ENCODE data around the gene B3GALT6. TPM values are rescaled to one million over a fixed set of nuclear protein-coding genes. Genes with fewer than 3 reads are reported as not detected.

Gene B3GALT6
- total RNA-seq, 1 donor from 2014 or later: 30.2 TPM

GRCh38 chr1:1280782-1281481 is 48.9 kb downstream of the B3GALT6 start:
- Mint-ChIP-seq H3K27ac (no peak overlapping the region), H3K36me3 (no peaks in the 10 kb centered on the region), H3K4me1 (ENCODE audit: unreplicated experiment) (no peaks in the 10 kb centered on the region), H3K27me3 (no peaks in the 10 kb centered on the region), H3K4me3 (no peak overlapping the region), H3K9me3 (no peaks in the 10 kb centered on the region)
- DNase-seq (ENCODE audit: extremely low spot score, unreplicated experiment): no peak
- TF ChIP-seq CTCF (conservative IDR thresholded peaks at IDR 0.05): no peak

DNA sequence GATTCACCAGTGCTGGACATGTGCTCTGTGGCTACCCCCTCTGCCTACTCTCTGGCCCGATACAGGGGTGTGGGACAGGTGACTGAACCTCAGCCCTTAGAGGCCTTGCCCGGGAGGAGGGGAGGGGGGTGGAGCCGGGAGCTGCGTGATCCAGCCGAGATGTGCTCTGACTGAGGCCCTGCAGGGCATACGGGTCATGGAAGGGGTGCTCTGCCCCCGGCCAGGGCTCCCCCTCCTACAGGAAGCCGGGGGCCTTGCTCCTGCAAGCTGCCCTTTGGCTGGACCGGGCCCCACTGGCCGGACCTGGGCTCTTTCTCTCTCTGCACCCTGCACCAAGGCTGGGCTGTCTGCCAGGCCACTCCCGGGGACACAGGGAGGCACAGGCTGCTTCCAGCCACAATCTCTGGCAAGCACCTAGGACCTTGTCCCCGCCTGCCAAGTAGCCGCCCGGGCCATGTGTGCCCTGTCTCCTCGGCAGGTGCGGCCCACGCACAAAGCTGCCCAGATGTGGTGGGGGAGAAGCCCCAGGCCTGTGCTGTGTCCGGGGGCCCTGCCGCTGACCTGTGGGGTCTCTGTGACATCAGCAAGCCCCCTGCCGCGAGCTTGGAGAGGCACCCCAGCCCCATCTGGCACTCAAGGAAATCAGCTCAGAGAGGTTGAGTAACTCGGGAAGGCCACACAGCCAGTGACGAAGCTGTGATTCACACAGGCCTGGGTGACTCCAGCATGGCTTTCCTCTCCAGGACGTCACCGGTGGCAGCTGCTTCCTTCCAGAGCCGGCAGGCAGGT is 49.7 kb downstream of the B3GALT6 start:
- H3K27ac Mint-ChIP-seq: no peak overlapping the region
- no peaks in the 10 kb centered on the region for H3K9me3 Mint-ChIP-seq
- no peaks in the 10 kb centered on the region for H3K4me1 Mint-ChIP-seq (ENCODE audit: unreplicated experiment)
- DNase-seq (ENCODE audit: extremely low spot score, unreplicated experiment): no peak
- no peaks in the 10 kb centered on the region for H3K36me3 Mint-ChIP-seq
- no peaks in the 10 kb centered on the region for H3K27me3 Mint-ChIP-seq
- no peak overlapping the region for H3K4me3 Mint-ChIP-seq
- TF ChIP-seq CTCF (conservative IDR thresholded peaks at IDR 0.05): no peak

DNA sequence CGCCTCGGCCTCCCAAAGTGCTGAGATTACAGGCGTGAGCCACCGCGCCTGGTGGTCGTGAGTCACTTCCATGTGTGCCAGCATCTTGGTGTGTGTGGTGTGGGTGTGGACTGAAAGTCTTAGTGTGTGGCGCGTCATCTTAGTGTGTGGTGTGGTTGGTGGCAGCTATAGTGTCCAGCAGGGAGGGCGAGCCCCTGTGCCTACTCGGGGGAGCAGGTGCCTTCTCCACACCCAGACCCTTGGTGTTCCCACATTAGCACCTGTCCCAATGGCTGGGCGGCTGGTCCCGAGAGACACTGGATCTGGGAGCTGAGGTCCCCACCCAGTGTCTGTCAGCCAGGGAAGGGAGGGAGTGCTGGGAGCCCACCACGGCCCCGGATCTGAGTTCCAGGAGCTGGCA is 51.0 kb downstream of the B3GALT6 start:
- H3K36me3 Mint-ChIP-seq: no peaks in the 10 kb centered on the region
- DNase-seq (ENCODE audit: extremely low spot score, unreplicated experiment): peak; percentile 64
- no peaks in the 10 kb centered on the region for H3K27me3 Mint-ChIP-seq
- H3K27ac Mint-ChIP-seq: no peak overlapping the region
- no peaks in the 10 kb centered on the region for H3K4me1 Mint-ChIP-seq (ENCODE audit: unreplicated experiment)
- no peak for TF ChIP-seq CTCF (conservative IDR thresholded peaks at IDR 0.05)
- no peak overlapping the region for H3K4me3 Mint-ChIP-seq
- no peaks in the 10 kb centered on the region for H3K9me3 Mint-ChIP-seq

DNA sequence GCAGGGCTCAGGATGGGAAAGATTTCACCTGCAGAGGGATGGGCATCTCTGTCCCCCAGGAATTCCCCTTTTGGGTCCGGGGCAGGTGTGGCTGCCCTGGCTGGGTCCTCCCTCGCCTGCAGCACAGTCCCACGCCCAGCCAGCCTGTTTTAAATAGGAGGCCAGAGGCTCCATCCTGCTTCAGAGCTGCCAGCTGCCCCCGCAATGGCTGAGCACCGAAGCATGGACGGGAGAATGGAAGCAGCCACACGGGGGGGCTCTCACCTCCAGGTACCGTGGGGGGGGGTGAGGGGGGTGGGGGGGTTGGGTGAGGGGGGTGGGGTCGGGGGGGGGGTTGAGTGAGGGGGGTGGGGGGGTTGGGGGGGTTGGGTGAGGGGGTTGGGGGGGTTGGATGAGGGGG is 51.8 kb downstream of the B3GALT6 start:
- TF ChIP-seq CTCF (conservative IDR thresholded peaks at IDR 0.05): no peak
- no peaks in the 10 kb centered on the region for H3K27me3 Mint-ChIP-seq
- no peaks in the 10 kb centered on the region for H3K36me3 Mint-ChIP-seq
- no peak overlapping the region for H3K27ac Mint-ChIP-seq
- H3K4me3 Mint-ChIP-seq: no peak overlapping the region
- H3K4me1 Mint-ChIP-seq (ENCODE audit: unreplicated experiment): no peaks in the 10 kb centered on the region
- peak; percentile 68 for DNase-seq (ENCODE audit: extremely low spot score, unreplicated experiment)
- no peaks in the 10 kb centered on the region for H3K9me3 Mint-ChIP-seq

Other genes starting within 250 kb of the B3GALT6 start
- 37.6 and 54.1 TPM in 2 replicates for gene HES4, start 232.1 kb upstream of the B3GALT6 start, total RNA-seq (ENCODE audit: low replicate concordance)
- gene ISG15, start 218.7 kb upstream of the B3GALT6 start, total RNA-seq (ENCODE audit: low replicate concordance): 20.8 and 34.6 TPM in 2 replicates
- gene AGRN, start 212.1 kb upstream of the B3GALT6 start, total RNA-seq (ENCODE audit: low replicate concordance): 166 and 285 TPM in 2 replicates
- gene RNF223, start 157.9 kb upstream of the B3GALT6 start, total RNA-seq (ENCODE audit: low replicate concordance): 1.2 and 2.5 TPM in 2 replicates
- gene C1orf159, start 116.1 kb upstream of the B3GALT6 start, total RNA-seq (ENCODE audit: low replicate concordance): 20.0 and 21.2 TPM in 2 replicates
- 0.88 and 1.4 TPM in 2 replicates for gene TTLL10, start 58.4 kb upstream of the B3GALT6 start, total RNA-seq (ENCODE audit: low replicate concordance)
- gene TNFRSF18, start 25.6 kb upstream of the B3GALT6 start, total RNA-seq (ENCODE audit: low replicate concordance): 0.38 TPM in 1 of 2 replicates, not detected in the other
- 0.31 TPM in 1 of 2 replicates, not detected in the other for gene TNFRSF4, start 18.1 kb upstream of the B3GALT6 start, total RNA-seq (ENCODE audit: low replicate concordance)
- gene SDF4, start 236 bp upstream of the B3GALT6 start, total RNA-seq (ENCODE audit: low replicate concordance): 116 and 136 TPM in 2 replicates
- gene C1QTNF12, start 14.5 kb downstream of the B3GALT6 start, total RNA-seq (ENCODE audit: low replicate concordance): 2.5 TPM in 2 replicates
- 56.5 and 73.8 TPM in 2 replicates for gene UBE2J2, start 41.6 kb downstream of the B3GALT6 start, total RNA-seq (ENCODE audit: low replicate concordance)
- 2.7 and 13.5 TPM in 2 replicates for gene SCNN1D, start 48.2 kb downstream of the B3GALT6 start, total RNA-seq (ENCODE audit: low replicate concordance)
- 93.9 and 103 TPM in 2 replicates for gene ACAP3, start 75.7 kb downstream of the B3GALT6 start, total RNA-seq (ENCODE audit: low replicate concordance)
- 20.4 and 25.5 TPM in 2 replicates for gene PUSL1, start 76.4 kb downstream of the B3GALT6 start, total RNA-seq (ENCODE audit: low replicate concordance)
- gene INTS11, start 92.4 kb downstream of the B3GALT6 start, total RNA-seq (ENCODE audit: low replicate concordance): 127 and 138 TPM in 2 replicates
- 24.2 and 28.5 TPM in 2 replicates for gene CPTP, start 92.6 kb downstream of the B3GALT6 start, total RNA-seq (ENCODE audit: low replicate concordance)
- gene TAS1R3, start 99.0 kb downstream of the B3GALT6 start, total RNA-seq (ENCODE audit: low replicate concordance): 0.83 and 0.89 TPM in 2 replicates
- 62.8 and 63.5 TPM in 2 replicates for gene DVL1, start 117.2 kb downstream of the B3GALT6 start, total RNA-seq (ENCODE audit: low replicate concordance)
- 17.6 and 78.1 TPM in 2 replicates for gene MXRA8, start 126.3 kb downstream of the B3GALT6 start, total RNA-seq (ENCODE audit: low replicate concordance)
- gene AURKAIP1, start 143.0 kb downstream of the B3GALT6 start, total RNA-seq (ENCODE audit: low replicate concordance): 122 and 143 TPM in 2 replicates
- gene CCNL2, start 167.1 kb downstream of the B3GALT6 start, total RNA-seq (ENCODE audit: low replicate concordance): 194 and 298 TPM in 2 replicates
- 98.9 and 108 TPM in 2 replicates for gene MRPL20, start 175.1 kb downstream of the B3GALT6 start, total RNA-seq (ENCODE audit: low replicate concordance)
- 7.6 and 11.1 TPM in 2 replicates for gene ANKRD65, start 189.0 kb downstream of the B3GALT6 start, total RNA-seq (ENCODE audit: low replicate concordance)
- 44.5 and 49.9 TPM in 2 replicates for gene VWA1, start 203.5 kb downstream of the B3GALT6 start, total RNA-seq (ENCODE audit: low replicate concordance)
- gene ATAD3C, start 217.5 kb downstream of the B3GALT6 start, total RNA-seq (ENCODE audit: low replicate concordance): 1.8 and 2.4 TPM in 2 replicates
- 37.2 and 44.3 TPM in 2 replicates for gene ATAD3B, start 239.5 kb downstream of the B3GALT6 start, total RNA-seq (ENCODE audit: low replicate concordance)